Body of pancreas (tissue), 4 donors: Measurements from ENCODE around the gene CD209. TPM values are rescaled to one million over a fixed set of nuclear protein-coding genes. Genes with fewer than 3 reads are reported as not detected.

Source experiments
- ATAC-seq: fragments of 150-250 bp; one replicate; pipeline ENCODE4 v1.9.1; 2016
- DNase-seq, 4 donors: peaks; one replicate each; pipeline ENCODE4 v3.0.0-alpha.2; 2019
- H3K27ac ChIP-seq, 4 donors: fragments of 200-600 bp; sonication (generic); 1 replicate in 3 of 4; 2 replicates in 1 of 4; pipeline versions ENCODE4 v1.5.1 to v1.6.1; 2016 to 2019; ENCODE audit warnings: mild to moderate bottlenecking in 1 of 4, mixed read lengths in 1 of 4, moderate library complexity in 1 of 4
- H3K27me3 ChIP-seq, 2 donors: fragments of 200-600 bp; sonication (generic); one replicate each; pipeline ENCODE4 v1.6.0; 2016; ENCODE audit warnings: mild to moderate bottlenecking in 1 of 2
- H3K36me3 ChIP-seq, 2 donors: fragments of 200-600 bp; sonication (generic); replicated peaks in 1 of 2; 2 replicates each; pipeline ENCODE4 v1.5.1; 2016; ENCODE audit warnings: low read depth in 2 of 2; ENCODE audit not compliant: insufficient read depth in 1 of 2
- H3K4me1 ChIP-seq: fragments of 200-600 bp; sonication (generic); one replicate; pipeline ENCODE4 v1.6.0; 2016
- H3K4me3 ChIP-seq, 2 donors: fragments of 200-600 bp; sonication (generic); 1 replicate in 1 of 2; 2 replicates in 1 of 2; pipeline ENCODE4 v1.5.1; 2016 to 2019
- H3K9me3 ChIP-seq, 3 donors: fragments of 200-600 bp; sonication (generic); 1 replicate in 2 of 3; 2 replicates in 1 of 3; pipeline ENCODE4 v1.5.1; 2016
- POLR2A ChIP-seq, 3 donors: fragments of 450-650 bp; IDR thresholded peaks; one replicate each; pipeline ENCODE4 v1.6.1; 2016; ENCODE audit warnings: antibody characterized with exemption in 3 of 3, mild to moderate bottlenecking in 2 of 3
- WGBS, 2 donors: methylation state at CpG; one replicate each; pipeline ENCODE4 v1.1.5; 2017; 5-methylcytosine and 5-hydroxymethylcytosine counted together
- intact Hi-C: fragments of 100-400 bp; cut with DNase I; formaldehyde crosslinking; loops from one replicate; pipeline ENCODE4 v1.15.1; 2023
- total RNA-seq, 2 donors: library from RNA; depleted of rRNA; stranded (reverse); fragments of >200 nt; gene quantifications; one replicate each; pipeline ENCODE4 v1.1.0, GENCODE V29; 2016
- TF ChIP-seq, protein P1 (sequence below), 7 experiments: fragments of 450-650 bp in 4 of 7; fragments of 200-600 bp in 3 of 7; sonication (generic) in 3 of 7; IDR thresholded peaks; one replicate each; pipeline ENCODE4 v1.5.1; 2016 to 2019; ENCODE audit warnings: antibody characterized with exemption in 7 of 7

The CD209 gene
- total RNA-seq, 2 donors from 2014 or later = 1.6 to 2.0 TPM

DNA sequence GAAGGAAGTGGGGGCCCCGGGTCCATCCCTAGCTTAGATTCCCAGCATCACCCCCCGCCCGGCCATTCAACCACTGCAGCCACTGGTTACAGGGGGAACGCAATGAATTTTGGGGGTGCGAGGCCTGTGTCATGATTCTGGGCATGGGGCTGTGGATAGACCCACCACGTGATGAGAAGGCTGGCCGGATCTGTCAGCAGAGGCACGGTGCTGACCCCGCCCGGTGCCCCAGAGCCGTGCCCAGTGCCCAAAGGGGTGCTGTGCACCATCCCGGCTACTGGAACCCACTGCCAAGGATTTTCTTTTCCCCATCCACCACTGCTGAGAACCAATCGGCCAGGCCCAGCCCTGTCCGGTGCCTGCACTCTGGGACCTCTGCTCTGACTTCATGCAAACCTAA is 43.1 kb upstream of the CD209 start:
- peaks cover 0 to 18% of the 10 kb centered on the region in 2 donors for H3K27me3 ChIP-seq
- 66 to 90% methylated on average over 14 of the region's 14 CpGs for WGBS, 2 donors
- H3K27ac ChIP-seq = no peak overlapping the region
- H3K36me3 ChIP-seq = no peaks in the 10 kb centered on the region
- intact Hi-C loops = loop anchor here (10.0 kb wide), 1 partner anchor 686 kb away; no protein-coding TSS in a partner anchor
- no peaks in the 10 kb centered on the region for H3K9me3 ChIP-seq
- H3K4me1 ChIP-seq = peaks cover 22% of the 10 kb centered on the region
- no peak for DNase-seq
- no peak for ATAC-seq
- no peak overlapping the region for H3K4me3 ChIP-seq
- no peak for TF ChIP-seq POLR2A (IDR thresholded peaks at IDR 0.05)
- TF ChIP-seq, protein P1, sequence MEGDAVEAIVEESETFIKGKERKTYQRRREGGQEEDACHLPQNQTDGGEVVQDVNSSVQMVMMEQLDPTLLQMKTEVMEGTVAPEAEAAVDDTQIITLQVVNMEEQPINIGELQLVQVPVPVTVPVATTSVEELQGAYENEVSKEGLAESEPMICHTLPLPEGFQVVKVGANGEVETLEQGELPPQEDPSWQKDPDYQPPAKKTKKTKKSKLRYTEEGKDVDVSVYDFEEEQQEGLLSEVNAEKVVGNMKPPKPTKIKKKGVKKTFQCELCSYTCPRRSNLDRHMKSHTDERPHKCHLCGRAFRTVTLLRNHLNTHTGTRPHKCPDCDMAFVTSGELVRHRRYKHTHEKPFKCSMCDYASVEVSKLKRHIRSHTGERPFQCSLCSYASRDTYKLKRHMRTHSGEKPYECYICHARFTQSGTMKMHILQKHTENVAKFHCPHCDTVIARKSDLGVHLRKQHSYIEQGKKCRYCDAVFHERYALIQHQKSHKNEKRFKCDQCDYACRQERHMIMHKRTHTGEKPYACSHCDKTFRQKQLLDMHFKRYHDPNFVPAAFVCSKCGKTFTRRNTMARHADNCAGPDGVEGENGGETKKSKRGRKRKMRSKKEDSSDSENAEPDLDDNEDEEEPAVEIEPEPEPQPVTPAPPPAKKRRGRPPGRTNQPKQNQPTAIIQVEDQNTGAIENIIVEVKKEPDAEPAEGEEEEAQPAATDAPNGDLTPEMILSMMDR (IDR thresholded peaks at IDR 0.05) = no peak

DNA sequence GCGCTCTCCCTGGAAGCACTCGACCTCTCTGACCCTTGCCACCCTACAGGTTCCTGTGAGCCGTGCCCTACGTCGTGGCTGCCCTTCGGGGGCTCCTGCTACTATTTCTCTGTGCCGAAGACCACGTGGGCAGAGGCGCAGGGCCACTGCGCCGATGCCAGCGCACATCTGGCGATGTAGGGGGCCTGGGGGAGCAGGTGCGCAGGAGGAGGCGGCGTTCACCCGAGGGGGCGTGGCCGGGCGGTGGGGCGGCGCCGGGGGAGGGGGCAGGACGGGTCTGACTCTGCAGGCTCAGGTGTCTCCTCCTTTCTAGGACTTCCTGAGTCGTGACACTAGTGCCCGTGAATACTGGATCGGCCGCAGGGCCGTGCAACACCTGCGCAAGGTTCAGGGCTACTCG is 42.1 kb upstream of the CD209 start:
- intact Hi-C loops = no loop called here
- H3K4me3 ChIP-seq = no peak overlapping the region
- DNase-seq (no peak), ATAC-seq (no peak)
- no peaks in the 10 kb centered on the region for H3K9me3 ChIP-seq
- no peak for TF ChIP-seq POLR2A (IDR thresholded peaks at IDR 0.05)
- TF ChIP-seq, protein P1 (IDR thresholded peaks at IDR 0.05) = no peak
- H3K27ac ChIP-seq = no peak overlapping the region
- WGBS, 2 donors = 2 to 7% methylated on average over 20 to 24 of the region's 31 CpGs
- H3K36me3 ChIP-seq = no peaks in the 10 kb centered on the region
- H3K4me1 ChIP-seq = peaks cover 22% of the 10 kb centered on the region
- H3K27me3 ChIP-seq = peaks cover 0 to 18% of the 10 kb centered on the region in 2 donors

DNA sequence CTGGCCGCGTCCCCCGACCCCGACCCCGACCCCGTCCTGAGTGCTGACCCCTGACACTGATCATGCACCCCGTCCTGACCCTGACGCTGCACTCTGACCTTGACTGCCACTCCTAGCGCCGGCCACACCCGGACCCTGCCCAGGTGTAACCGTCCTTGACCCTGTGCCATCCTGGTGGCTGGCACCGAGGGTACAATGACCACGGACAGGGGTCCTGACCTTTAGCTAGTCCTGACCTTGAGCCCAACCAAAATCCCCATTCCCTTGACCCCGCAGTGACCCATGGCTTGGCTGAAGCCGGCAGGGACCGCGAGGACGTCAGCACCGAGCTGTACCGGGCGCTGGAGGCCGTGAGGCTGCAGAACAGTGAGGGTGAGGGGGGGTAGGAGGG is 41.6 kb upstream of the CD209 start:
- WGBS, 2 donors = 2% methylated on average over 19 of the region's 23 CpGs; no CpG with 5 or more reads in 1 of the 2 donors
- Histone ChIP-seq H3K36me3 (no peaks in the 10 kb centered on the region), H3K27ac (no peak overlapping the region), H3K4me1 (peaks cover 22% of the 10 kb centered on the region), H3K27me3 (peaks cover 0 to 18% of the 10 kb centered on the region in 2 donors), H3K4me3 (no peak overlapping the region), H3K9me3 (no peaks in the 10 kb centered on the region)
- intact Hi-C loops = no loop called here
- no peak for TF ChIP-seq POLR2A (IDR thresholded peaks at IDR 0.05)
- TF ChIP-seq, protein P1 (IDR thresholded peaks at IDR 0.05) = no peak
- no peak for DNase-seq
- no peak for ATAC-seq

DNA sequence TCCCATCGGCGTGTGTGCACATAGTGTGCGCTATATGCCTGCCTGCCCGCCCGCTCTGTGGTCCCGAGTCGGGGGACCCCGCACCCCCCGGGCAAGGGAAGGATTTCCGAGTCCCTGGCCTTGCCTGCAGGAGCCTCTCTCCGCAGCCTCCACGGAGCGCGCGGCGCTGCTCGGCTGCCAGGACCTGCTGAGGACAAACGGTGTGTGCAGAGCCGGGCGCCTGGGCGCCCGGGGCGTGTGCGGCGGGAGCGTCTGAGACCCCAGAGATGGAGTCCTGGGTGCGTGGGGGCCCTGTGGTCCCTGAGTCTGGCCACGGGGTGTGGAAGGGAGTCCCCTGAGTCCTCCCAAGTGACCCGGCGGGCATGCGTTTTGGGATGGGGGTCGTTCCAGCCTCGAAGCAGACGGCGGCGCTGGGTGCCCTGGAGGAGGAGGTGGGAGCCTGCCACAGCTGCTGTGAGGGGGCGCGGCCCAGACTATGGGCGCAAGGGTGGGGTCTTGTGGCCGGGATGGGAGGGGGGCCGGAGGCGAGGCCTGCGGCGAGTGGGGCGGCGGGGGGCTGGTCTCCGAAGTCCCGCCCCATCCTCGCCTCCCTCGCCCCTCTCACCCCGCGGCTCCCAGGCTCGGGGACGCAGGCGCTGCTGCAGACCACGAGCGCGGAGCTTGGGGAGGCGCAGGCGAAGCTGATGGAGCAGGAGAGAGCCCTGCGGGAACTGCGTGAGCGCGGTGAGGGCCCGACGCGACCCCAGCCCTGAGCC is 41.0 kb upstream of the CD209 start:
- no peaks in the 10 kb centered on the region for H3K36me3 ChIP-seq
- peaks cover 22% of the 10 kb centered on the region for H3K4me1 ChIP-seq
- DNase-seq (no peak), ATAC-seq (no peak)
- peaks cover 0 to 19% of the 10 kb centered on the region in 2 donors for H3K27me3 ChIP-seq
- H3K4me3 ChIP-seq = no peak overlapping the region
- WGBS, 2 donors = 4% methylated on average over 45 of the region's 67 CpGs; no CpG with 5 or more reads in 1 of the 2 donors
- TF ChIP-seq, protein P1 (IDR thresholded peaks at IDR 0.05) = no peak
- no peak for TF ChIP-seq POLR2A (IDR thresholded peaks at IDR 0.05)
- no peak overlapping the region for H3K27ac ChIP-seq
- no peaks in the 10 kb centered on the region for H3K9me3 ChIP-seq
- intact Hi-C loops = no loop called here
